GM23338 (cell line): Measurements from ENCODE around the gene CLASRP. TPM values are rescaled to one million over a fixed set of nuclear protein-coding genes. Genes with fewer than 3 reads are reported as not detected.

Source experiments
- CREB1 ChIP-seq: fragments of 250-450 bp; sonication (Bioruptor Pico); IDR thresholded peaks from 2 replicates; pipeline ENCODE4 v1.5.0; 2020; ENCODE audit warnings: low read depth, mild to moderate bottlenecking, moderate library complexity
- CTCF ChIP-seq, 2 experiments: fragments of 200-600 bp in 1 of 2; sonication (generic) in 1 of 2; conservative IDR thresholded peaks; 2 replicates each; pipeline versions ENCODE4 v1.5.1 to v1.6.1; 2016 to 2017; ENCODE audit warnings: antibody characterized with exemption in 2 of 2, low read depth in 2 of 2, mild to moderate bottlenecking in 2 of 2, moderate library complexity in 1 of 2
- ETS1 ChIP-seq: IDR thresholded peaks from 2 replicates; pipeline ENCODE4 v1.6.1; 2016; ENCODE audit warnings: antibody characterized with exemption
- NANOG ChIP-seq: IDR thresholded peaks from 2 replicates; pipeline ENCODE4 v1.6.1; 2016; ENCODE audit warnings: antibody characterized with exemption, borderline replicate concordance
- POLR2AphosphoS5 ChIP-seq: IDR thresholded peaks from 2 replicates; pipeline ENCODE4 v1.6.1; 2016; ENCODE audit warnings: antibody characterized with exemption, low read depth
- ZNF331 ChIP-seq: fragments of 250-450 bp; sonication (Bioruptor Pico); IDR thresholded peaks from 2 replicates; pipeline ENCODE4 v1.5.0; 2020; ENCODE audit warnings: low read depth, mild to moderate bottlenecking, moderate library complexity
- ZNF462 ChIP-seq: fragments of 250-450 bp; sonication (Bioruptor Pico); IDR thresholded peaks from 2 replicates; pipeline ENCODE4 v1.5.0; 2020; ENCODE audit warnings: mild to moderate bottlenecking, moderate library complexity
- polyA plus RNA-seq: library from polyadenylated mRNA; unstranded; fragments of >200 nt; fragmentation: Nextera tagmentation; extraction: Ambion mirVana; gene quantifications from 2 replicates; pipeline ENCODE4 v1.2.1, GENCODE V29; 2016
- total RNA-seq: library from RNA; depleted of rRNA; stranded (reverse); fragments of >200 nt; shearing (Covaris generic); gene quantifications from 2 replicates; pipeline ENCODE4 v1.2.3, GENCODE V29; 2014

The CLASRP gene
- total and polyA plus RNA-seq, 2 experiments from 2014 or later, result 27.1 to 78.7 TPM

GRCh38 chr19:45040059-45040771 is 1.4 kb downstream of the CLASRP start (continued):
- TF ChIP-seq ZNF462 (CRISPR knock-in tag) (no peak), CREB1 (CRISPR knock-in tag) (no peak), ETS1 (no peak), POLR2AphosphoS5 (no peak), CTCF (conservative IDR thresholded peaks at IDR 0.05; ENCODE audit: low read depth in 2 of 2) (no peak), ZNF331 (CRISPR knock-in tag) (no peak), NANOG (no peak)
